ENCODE data around the gene PACRG.

PACRG gene

GRCh38 chr6:163152701-163153100 lies 424.9 kb downstream of the PACRG start:
- DNase-seq, result no peak

GRCh38 chr6:163159110-163159509 lies 431.3 kb downstream of the PACRG start:
- no peak for DNase-seq

DNA sequence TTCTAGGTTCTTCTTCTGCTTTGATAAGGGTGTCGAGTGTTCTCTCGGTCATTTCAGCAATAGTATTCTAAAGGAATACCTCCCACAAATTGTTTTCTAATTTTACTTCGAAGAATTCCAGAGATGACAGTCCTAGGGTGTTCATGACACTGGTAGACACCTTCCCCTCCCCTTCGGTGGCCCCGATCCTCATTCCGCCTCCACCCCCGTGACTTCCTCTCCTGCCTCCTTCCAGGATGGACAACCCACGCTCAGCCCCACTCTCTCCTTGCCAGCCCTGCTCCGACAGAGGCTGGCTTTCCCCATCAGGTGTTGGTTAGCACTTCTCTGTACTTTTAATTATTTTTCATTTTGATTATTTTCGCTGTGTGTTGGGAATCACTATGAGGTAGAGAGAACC lies 431.9 kb downstream of the PACRG start:
- no peak for DNase-seq

GRCh38 chr6:163162007-163162873 lies 434.5 kb downstream of the PACRG start:
- no peak for DNase-seq

DNA sequence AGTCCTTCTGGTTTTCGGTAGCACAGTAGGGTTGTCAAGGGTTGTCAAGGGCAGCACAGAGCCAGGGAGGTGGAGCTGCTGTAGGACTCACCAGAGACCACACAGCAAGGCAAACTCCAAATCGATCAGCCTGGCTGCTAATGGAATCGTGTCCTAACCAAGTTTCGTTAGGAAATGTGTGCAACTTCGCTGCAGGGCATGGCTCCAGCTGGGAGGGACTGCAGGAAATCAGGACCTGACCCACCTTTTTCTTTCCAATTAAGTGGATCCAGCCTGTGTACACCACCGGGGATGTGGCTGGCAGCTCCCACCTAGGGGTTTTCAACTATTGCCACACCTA lies 435.1 kb downstream of the PACRG start:
- DNase-seq, result no peak

GRCh38 chr6:163164175-163164900 lies 436.6 kb downstream of the PACRG start:
- no peak for DNase-seq

- no peak for DNase-seq
These were observed 437.6 kb downstream of the PACRG start for GRCh38 chr6:163165155-163165910.

GRCh38 chr6:163165922-163166321 lies 438.1 kb downstream of the PACRG start:
- no peak for DNase-seq

DNA sequence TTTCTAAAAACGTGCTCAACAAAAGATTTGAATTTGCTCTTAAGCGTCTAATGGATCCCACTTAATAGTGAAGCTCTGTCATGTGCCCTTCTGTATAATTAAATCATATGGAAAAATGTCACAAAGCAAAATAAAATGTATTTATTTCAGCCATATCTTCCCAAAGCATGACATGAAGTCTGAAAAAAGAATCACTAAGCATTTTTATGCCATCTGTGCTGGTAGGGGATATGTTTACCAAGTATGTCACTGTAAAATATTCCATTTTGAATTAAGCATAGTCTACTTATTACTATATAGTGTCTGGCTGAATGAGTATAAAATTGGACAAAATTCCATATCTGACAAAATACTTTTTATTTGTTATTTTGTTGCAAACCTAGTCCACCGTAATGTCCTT lies 438.7 kb downstream of the PACRG start:
- DNase-seq, result no peak

DNA sequence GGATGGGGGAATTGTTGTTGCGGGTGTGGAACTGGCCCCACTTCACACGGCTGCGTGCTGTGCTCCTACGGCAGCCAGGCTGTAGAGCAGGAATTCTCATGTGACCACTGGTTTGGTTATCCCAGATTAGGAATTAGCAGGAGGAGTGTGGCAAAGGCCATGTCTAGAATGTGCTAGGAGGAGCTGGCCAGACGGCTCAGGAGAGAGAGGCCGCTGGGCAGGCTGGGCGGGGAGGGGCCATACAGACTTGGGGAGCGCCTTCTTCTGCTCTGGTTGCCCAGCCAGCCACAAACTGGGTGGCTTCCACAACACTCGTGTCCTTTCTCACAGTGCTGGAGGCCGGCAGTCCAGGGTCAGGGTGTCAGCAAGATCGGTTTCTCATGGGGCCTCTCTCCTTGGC lies 441.7 kb downstream of the PACRG start:
- no peak for DNase-seq

GRCh38 chr6:163170294-163170883 lies 442.6 kb downstream of the PACRG start:
- no peak for DNase-seq

DNA sequence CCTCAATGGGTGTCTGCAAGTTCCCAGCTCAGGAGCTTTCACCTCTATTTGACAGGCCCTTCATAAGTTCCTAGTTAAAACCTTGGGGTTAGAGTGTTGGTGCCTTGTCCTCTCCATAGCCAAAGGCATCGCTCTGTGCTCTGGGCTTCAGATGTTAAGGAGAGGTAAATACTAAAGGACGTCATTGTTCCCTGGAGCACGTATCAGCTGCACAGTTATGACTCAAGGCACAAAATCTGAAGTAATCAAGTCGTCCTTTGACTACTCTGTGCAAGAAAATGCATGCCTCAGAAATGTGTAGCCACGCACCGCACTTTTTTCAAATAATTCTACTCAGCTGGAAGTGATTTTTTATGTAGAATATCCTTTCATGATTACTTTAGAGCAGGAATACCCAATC lies 446.0 kb downstream of the PACRG start:
- no peak for DNase-seq

- no peak for DNase-seq
These were observed 447.5 kb downstream of the PACRG start for GRCh38 chr6:163175301-163175700.

GRCh38 chr6:163176097-163176496 lies 448.3 kb downstream of the PACRG start:
- no peak for DNase-seq

GRCh38 chr6:163177007-163177406 lies 449.2 kb downstream of the PACRG start:
- no peak for DNase-seq

GRCh38 chr6:163177892-163178420 lies 450.2 kb downstream of the PACRG start:
- no peak for DNase-seq

DNA sequence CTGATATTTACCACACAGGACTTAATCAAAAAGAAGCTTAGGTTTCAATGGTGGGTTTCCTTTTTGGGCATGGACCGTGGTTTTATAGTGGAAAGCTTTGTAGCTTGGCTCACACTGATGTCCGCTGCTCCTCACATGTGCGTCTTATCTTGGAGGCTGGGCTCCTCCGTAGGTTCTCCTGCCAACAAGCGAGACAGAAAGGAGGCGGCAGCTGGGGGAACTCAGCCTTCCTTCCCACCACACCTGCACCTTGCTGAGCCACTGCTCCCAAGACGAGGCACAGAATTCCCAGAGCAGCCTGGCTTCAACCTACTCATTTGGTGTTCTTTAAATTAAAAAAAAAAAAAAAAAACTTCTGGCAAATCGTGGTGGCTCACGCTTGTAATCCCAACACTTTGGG lies 451.3 kb downstream of the PACRG start:
- no peak for DNase-seq

- DNase-seq, result no peak
These were observed 451.9 kb downstream of the PACRG start for GRCh38 chr6:163179721-163180120.

- DNase-seq, result no peak
These were observed 453.2 kb downstream of the PACRG start for GRCh38 chr6:163180874-163181541.

GRCh38 chr6:163181666-163182180 lies 453.9 kb downstream of the PACRG start:
- DNase-seq, result no peak

- no peak for DNase-seq
These were observed 454.9 kb downstream of the PACRG start for GRCh38 chr6:163182696-163183095.

DNA sequence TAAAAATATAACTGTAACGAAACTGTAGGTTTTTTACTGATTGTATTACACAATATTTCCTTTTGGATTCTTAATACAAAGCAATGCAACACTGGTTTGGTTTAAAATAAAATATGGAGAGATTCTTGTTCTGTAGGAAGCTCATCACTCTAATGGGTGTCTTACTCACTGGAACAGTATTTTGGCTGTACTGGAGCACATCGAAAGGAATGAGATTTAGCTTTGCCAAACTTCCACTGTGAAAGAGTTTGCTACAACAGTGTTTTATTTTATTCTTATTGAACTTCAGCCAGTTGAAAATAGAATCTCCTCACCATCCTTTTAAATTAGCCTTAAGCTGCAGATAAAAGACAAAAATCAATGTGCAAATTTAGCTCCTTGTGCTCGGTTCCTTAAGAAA lies 456.0 kb downstream of the PACRG start:
- DNase-seq, result no peak

Data from NCI-H2081 treated with DMSO at 0.1 percent for 48 hours (cell line).